H1 (cell line): ENCODE data around the gene ZNF805. TPM values are rescaled to one million over a fixed set of nuclear protein-coding genes. Genes with fewer than 3 reads are reported as not detected.

ENCODE experiments used
- CTCF ChIA-PET: fragments of 300-600 bp; sonication (Branson Sonifier 250); formaldehyde crosslinking; loops from one replicate; lab custom pipeline; 2021; ENCODE audit not compliant: partially characterized antibody; lab: Charles Lee
- POLR2A ChIA-PET: fragments of 300-600 bp; sonication (Branson Sonifier 250); formaldehyde crosslinking; loops from one replicate; lab custom pipeline; 2021; ENCODE audit warnings: inconsistent platforms; ENCODE audit not compliant: partially characterized antibody; lab: Charles Lee
- DNase-seq, 2 experiments: peaks; one replicate each; pipeline versions ENCODE4 v3.0.0 to v3.0.0-alpha.2; 2010 to 2022; ENCODE audit warnings: low spot score in 2 of 2, low read depth in 1 of 2, mixed read lengths in 1 of 2
- FAIRE-seq: peaks from 2 replicates; lab custom pipeline; 2011; peaks lifted over from hg19 to GRCh38; lab: Jason Lieb, UNC
- H2AFZ ChIP-seq: 2 replicates; pipeline ENCODE4 v1.8.1; 2012; ENCODE audit warnings: low read length, inconsistent platforms
- H2AK5ac ChIP-seq: 2 replicates; pipeline ENCODE4 v1.6.1; 2013; ENCODE audit warnings: low read depth, low read length
- H2BK120ac ChIP-seq: replicated peaks from 2 replicates; pipeline ENCODE3; 2013; ENCODE audit warnings: low read depth, low read length, inconsistent platforms
- H2BK12ac ChIP-seq: 2 replicates; pipeline ENCODE4 v1.6.1; 2013; ENCODE audit warnings: low read depth, low read length
- H2BK15ac ChIP-seq: 2 replicates; pipeline ENCODE4 v1.6.1; 2013; ENCODE audit warnings: low read length
- H2BK20ac ChIP-seq: 2 replicates; pipeline ENCODE4 v1.6.1; 2013; ENCODE audit warnings: low read length
- H2BK5ac ChIP-seq: 2 replicates; pipeline ENCODE4 v1.6.1; 2013; ENCODE audit warnings: low read depth, low read length
- H3K14ac ChIP-seq: 2 replicates; pipeline ENCODE4 v1.6.1; 2013; ENCODE audit warnings: inconsistent platforms; ENCODE audit not compliant: insufficient read length
- H3K18ac ChIP-seq: 2 replicates; pipeline ENCODE4 v1.6.1; 2013; ENCODE audit warnings: low read length; ENCODE audit errors: extremely low read depth
- H3K23ac ChIP-seq: 2 replicates; pipeline ENCODE4 v1.6.1; 2013; ENCODE audit warnings: inconsistent platforms; ENCODE audit not compliant: insufficient read length
- H3K23me2 ChIP-seq: 2 replicates; pipeline ENCODE4 v1.6.1; 2013; ENCODE audit warnings: low read depth, low read length
- H3K27ac ChIP-seq: 2 replicates; pipeline ENCODE4 v1.6.1; 2011; ENCODE audit warnings: low read depth, low read length, inconsistent platforms
- H3K27me3 ChIP-seq, 4 experiments: replicated peaks in 1 of 4; 1 replicate in 1 of 4; 2 replicates in 3 of 4; pipeline versions ENCODE4 v1.6.1 to v1.8.1; 2011 to 2013; ENCODE audit warnings: low read length in 3 of 4, mild to moderate bottlenecking in 3 of 4, inconsistent platforms in 2 of 4, mixed read lengths in 2 of 4, moderate library complexity in 1 of 4; ENCODE audit not compliant: control insufficient read depth in 3 of 4, insufficient read depth in 3 of 4; ENCODE audit errors: extremely low read depth in 1 of 4
- H3K36me3 ChIP-seq, 4 experiments: 2 replicates each; pipeline versions ENCODE4 v1.6.1 to v1.8.1; 2011 to 2013; ENCODE audit warnings: mild to moderate bottlenecking in 4 of 4, low read length in 3 of 4, moderate library complexity in 2 of 4, control low read depth in 1 of 4, inconsistent platforms in 1 of 4; ENCODE audit not compliant: insufficient read depth in 4 of 4, control insufficient read depth in 2 of 4
- H3K4ac ChIP-seq: replicated peaks from 2 replicates; pipeline ENCODE3; 2013; ENCODE audit warnings: low read length, low read depth, mixed read lengths, inconsistent platforms; ENCODE audit not compliant: insufficient read length
- H3K4me1 ChIP-seq, 4 experiments: replicated peaks in 1 of 4; 1 replicate in 1 of 4; 2 replicates in 3 of 4; pipeline versions ENCODE4 v1.6.1 to v1.8.1; 2011 to 2013; ENCODE audit warnings: low read length in 3 of 4, inconsistent platforms in 2 of 4, mixed read lengths in 1 of 4; ENCODE audit not compliant: insufficient read depth in 4 of 4, control insufficient read depth in 3 of 4
- H3K4me2 ChIP-seq, 2 experiments: 2 replicates each; pipeline versions ENCODE4 v1.6.1 to v1.8.1; 2011 to 2013; ENCODE audit warnings: low read depth in 2 of 2, low read length in 2 of 2, control low read depth in 1 of 2, inconsistent platforms in 1 of 2, mild to moderate bottlenecking in 1 of 2; ENCODE audit not compliant: insufficient read depth in 1 of 2
- H3K4me3 ChIP-seq, 4 experiments: fragments of 200-600, 300-600 bp in 1 of 4; sonication (generic), shearing (Covaris generic), sonication (Bioruptor Twin) in 1 of 4; 2 replicates each; pipeline versions ENCODE4 v1.5.1 to v1.8.1; 2011 to 2016; ENCODE audit warnings: low read length in 4 of 4, low read depth in 3 of 4, control low read depth in 2 of 4, inconsistent platforms in 2 of 4, mild to moderate bottlenecking in 2 of 4, mixed read lengths in 1 of 4, moderate library complexity in 1 of 4; ENCODE audit not compliant: insufficient read depth in 2 of 4; ENCODE audit errors: extremely low read depth in 1 of 4
- H3K56ac ChIP-seq: replicated peaks from 2 replicates; pipeline ENCODE3; 2013; ENCODE audit warnings: low read depth, mild to moderate bottlenecking, mixed read lengths, low read length, inconsistent platforms; ENCODE audit not compliant: insufficient read length
- H3K79me1 ChIP-seq: 2 replicates; pipeline ENCODE4 v1.6.1; 2013; ENCODE audit warnings: low read depth, low read length, control low read depth
- H3K79me2 ChIP-seq, 2 experiments: 2 replicates each; pipeline versions ENCODE4 v1.6.1 to v1.8.1; 2012 to 2013; ENCODE audit warnings: low read length in 2 of 2, mild to moderate bottlenecking in 2 of 2, inconsistent platforms in 1 of 2; ENCODE audit not compliant: insufficient read depth in 2 of 2, control insufficient read depth in 1 of 2
- H3K9ac ChIP-seq, 4 experiments: replicated peaks in 1 of 4; 1 replicate in 1 of 4; 2 replicates in 3 of 4; pipeline versions ENCODE4 v1.6.1 to v1.8.1; 2011 to 2013; ENCODE audit warnings: low read depth in 3 of 4, low read length in 3 of 4, control low read depth in 2 of 4, mild to moderate bottlenecking in 2 of 4, moderate library complexity in 2 of 4, inconsistent platforms in 1 of 4; ENCODE audit errors: extremely low read depth in 1 of 4
- H3K9me3 ChIP-seq, 2 experiments: 2 replicates each; pipeline versions ENCODE4 v1.6.1 to v1.8.1; 2012 to 2013; ENCODE audit warnings: mild to moderate bottlenecking in 2 of 2, moderate library complexity in 2 of 2, control low read depth in 1 of 2, inconsistent platforms in 1 of 2, low read depth in 1 of 2, low read length in 1 of 2, mixed read lengths in 1 of 2; ENCODE audit not compliant: insufficient read depth in 2 of 2
- H4K20me1 ChIP-seq, 2 experiments: replicated peaks in 1 of 2; 2 replicates each; pipeline versions ENCODE3 to v1.8.1; 2011 to 2013; ENCODE audit warnings: inconsistent platforms in 2 of 2, low read length in 2 of 2, mild to moderate bottlenecking in 1 of 2; ENCODE audit not compliant: insufficient read depth in 2 of 2, control insufficient read depth in 1 of 2
- H4K5ac ChIP-seq: 2 replicates; pipeline ENCODE4 v1.6.1; 2013; ENCODE audit warnings: low read length, low read depth, mixed read lengths, inconsistent platforms; ENCODE audit not compliant: insufficient read length
- H4K8ac ChIP-seq: 2 replicates; pipeline ENCODE4 v1.8.0; 2013; ENCODE audit warnings: mild to moderate bottlenecking, moderate library complexity, low read length, inconsistent platforms; ENCODE audit not compliant: insufficient read depth; ENCODE audit errors: extremely low read depth
- H4K91ac ChIP-seq: replicated peaks from 2 replicates; pipeline ENCODE3; 2013; ENCODE audit warnings: low read length, mixed read lengths, inconsistent platforms; ENCODE audit not compliant: insufficient read length
- BACH1 ChIP-seq: IDR thresholded peaks from 2 replicates; pipeline ENCODE4 v1.6.1; 2012; ENCODE audit warnings: low read length, improper control_type of control experiment
- KDM5A ChIP-seq: fragments of 200-600 bp; IDR thresholded peaks from 2 replicates; pipeline ENCODE4 v1.7.1; 2012; ENCODE audit warnings: mild to moderate bottlenecking, low read length, inconsistent platforms, mixed read lengths
- RNF2 ChIP-seq: fragments of 200-900, 300-1000 bp; sonication (generic); IDR thresholded peaks from 2 replicates; pipeline ENCODE4 v1.7.1; 2016; ENCODE audit warnings: borderline replicate concordance, low read depth, mild to moderate bottlenecking, antibody characterized with exemption, low read length; ENCODE audit not compliant: poor library complexity, severe bottlenecking; ENCODE audit errors: missing control alignments
- RXRA ChIP-seq: IDR thresholded peaks from 2 replicates; pipeline ENCODE4 v1.6.1; 2011; ENCODE audit warnings: low read depth, mild to moderate bottlenecking, low read length, moderate library complexity; ENCODE audit not compliant: insufficient read depth
- SIRT6 ChIP-seq: IDR thresholded peaks from one replicate; pipeline ENCODE4 v1.7.1; 2012; ENCODE audit warnings: low read length, inconsistent platforms
- SP2 ChIP-seq: IDR thresholded peaks from 2 replicates; pipeline ENCODE4 v1.6.1; 2012; ENCODE audit warnings: mild to moderate bottlenecking, low read length, inconsistent platforms
- SP4 ChIP-seq: IDR thresholded peaks from 2 replicates; pipeline ENCODE4 v1.6.1; 2012; ENCODE audit warnings: low read length, inconsistent platforms
- SRF ChIP-seq: IDR thresholded peaks from 2 replicates; pipeline ENCODE4 v1.6.1; 2011; ENCODE audit warnings: mild to moderate bottlenecking, low read depth, low read length, moderate library complexity
- WGBS, 2 experiments: shearing (Covaris generic) in 1 of 2; methylation state at CpG; one replicate each; pipeline versions ENCODE4 v1.1.6 to v1.1.7; 2013 to 2015; ENCODE audit warnings: low lambda C conversion rate in 2 of 2, mixed read lengths in 2 of 2, inconsistent platforms in 1 of 2, low coverage in 1 of 2, missing lambda C conversion rate in 1 of 2; ENCODE audit not compliant: insufficient replicate concordance in 2 of 2, insufficient coverage in 1 of 2, insufficient read length in 1 of 2; ENCODE audit errors: extremely low coverage in 1 of 2, missing lambda C conversion rate in 1 of 2; 5-methylcytosine and 5-hydroxymethylcytosine counted together
- polyA plus RNA-seq, 7 experiments: library from polyadenylated mRNA; depleted of rRNA in 3 of 7; stranded (reverse) in 5 of 7; unstranded in 2 of 7; fragments of >200 nt in 5 of 7; fragments of 200-250 nt in 2 of 7; gene quantifications; 1 replicate in 5 of 7; 2 replicates in 1 of 7; 4 replicates in 1 of 7; pipeline versions ENCODE4 v1.2.1 to v1.2.3, GENCODE V29; 2011 to 2013; ENCODE audit warnings: missing spikeins in 2 of 7, mixed read lengths in 2 of 7
- total RNA-seq: library from RNA; stranded (reverse); fragmentation: NEBNext Ultra II Directional; extraction: Animal tissue kit (Norgen Biotek cat#: 25700); gene quantifications from 2 replicates; pipeline ENCODE4 v1.2.1, GENCODE V29; 2021

Gene ZNF805
- total and polyA plus RNA-seq, 2 of the 8 experiments (the other 6 are each of a cell fraction or from before 2014, with no cell fraction given), result 2.3 to 14.8 TPM

GRCh38 chr19:57231686-57232085, 8.7 kb upstream of the ZNF805 start:
- H3K4ac ChIP-seq, result no peak overlapping the region
- H3K79me2 ChIP-seq, result no peaks in the 10 kb centered on the region
- H4K5ac ChIP-seq, result no peak overlapping the region
- H4K20me1 ChIP-seq, result no peaks in the 10 kb centered on the region
- peaks cover 7% of the 10 kb centered on the region; the same call in 1 of the 2 replicates for H3K23me2 ChIP-seq
- H3K18ac ChIP-seq, result no peak overlapping the region
- no peaks in the 10 kb centered on the region for H3K36me3 ChIP-seq
- no peak overlapping the region for H3K14ac ChIP-seq
- H2BK20ac ChIP-seq, result no peak overlapping the region
- peak overlapping the region in 1 of 4 experiments; percentile 43; a peak in 5 of 8 replicates for H3K4me3 ChIP-seq
- no peak overlapping the region for H3K27ac ChIP-seq
- no peak overlapping the region for H2BK12ac ChIP-seq
- H2BK120ac ChIP-seq, result no peak overlapping the region
- no peaks in the 10 kb centered on the region for H3K9me3 ChIP-seq
- no peak overlapping the region for H2AK5ac ChIP-seq
- H2AFZ ChIP-seq, result no peak overlapping the region
- DNase-seq, result no peak
- H4K8ac ChIP-seq, result no peak overlapping the region
- no peak overlapping the region for H4K91ac ChIP-seq
- ChIA-PET CTCF (no interaction called here), POLR2A (interaction anchor here (1.6 to 3.5 kb wide), 2 partner anchors 9 to 12 kb away, joined by 3 to 11 read pairs; partner anchors contain the start of gene ZNF805)
- no peak for TF ChIP-seq SP4
- no peak for TF ChIP-seq RNF2
- TF ChIP-seq RXRA, result no peak
- no peak for TF ChIP-seq SRF
- TF ChIP-seq SP2, result no peak
- no peak for TF ChIP-seq SIRT6
- TF ChIP-seq BACH1, result no peak
- no peak for TF ChIP-seq KDM5A
- no peak overlapping the region for H3K9ac ChIP-seq
- no peak overlapping the region for H2BK15ac ChIP-seq
- H3K79me1 ChIP-seq, result no peaks in the 10 kb centered on the region
- H3K23ac ChIP-seq, result no peak overlapping the region
- WGBS, 2 experiments, result 64% methylated on average over 9 of the region's 9 CpGs; no CpG with 5 or more reads in 1 of the 2 experiments
- no peak overlapping the region for H2BK5ac ChIP-seq
- peaks cover 0 to 8% (median 0%) of the 10 kb centered on the region in 4 experiments; a peak in 1 of 7 replicates for H3K4me1 ChIP-seq
- H3K4me2 ChIP-seq, result peak overlapping the region; percentile 40 to 41
- FAIRE-seq, result no peak
- H3K56ac ChIP-seq, result no peak overlapping the region
- H3K27me3 ChIP-seq, result no peaks in the 10 kb centered on the region; a peak in 2 of 7 replicates
